ENCODE measurements around the gene TBK1. TPM values are rescaled to one million over a fixed set of nuclear protein-coding genes. Genes with fewer than 3 reads are reported as not detected.

Gene TBK1
- total RNA-seq, 2 experiments from 2014 or later = 22.7 to 29.5 TPM

DNA sequence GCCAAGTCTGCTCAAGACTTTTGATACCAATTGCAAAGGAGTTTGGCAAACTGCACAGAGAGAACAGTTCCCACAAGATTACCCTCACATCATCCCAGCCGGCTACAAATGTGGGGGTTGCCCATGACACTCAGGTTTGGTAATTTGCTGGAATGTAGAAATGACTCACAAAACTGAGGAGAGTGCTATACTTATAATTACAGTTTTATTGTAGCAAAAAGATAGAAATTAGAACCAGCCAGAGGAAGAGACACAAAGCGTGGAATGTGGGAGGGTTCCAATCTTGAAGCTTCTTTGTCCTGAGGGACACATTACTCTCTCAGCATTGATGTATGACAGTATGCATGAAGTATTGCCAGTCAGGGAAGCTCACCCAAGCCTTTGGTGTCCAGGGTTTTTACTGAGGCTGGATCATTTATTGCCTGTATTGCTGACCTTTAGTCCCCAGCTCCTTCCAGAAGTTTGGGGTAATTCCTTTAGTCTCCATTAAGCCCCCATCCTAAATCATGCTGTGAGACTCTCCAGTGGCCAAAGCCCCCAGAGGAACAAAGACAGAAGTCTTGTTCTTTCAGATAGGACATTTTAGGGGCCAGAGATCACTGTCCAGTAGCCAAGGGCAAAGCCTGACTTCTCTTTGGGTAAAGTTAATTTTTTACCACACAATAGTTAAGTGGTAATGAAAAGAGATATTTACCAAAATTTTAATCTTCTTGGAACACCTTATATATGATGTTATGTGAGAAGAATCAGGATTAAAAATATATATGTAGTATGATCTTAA, 9.9 kb downstream of the TBK1 start:
- Histone ChIP-seq H4K20me1 (ENCODE audit: insufficient read depth, low read length) (peaks cover 12% of the 10 kb centered on the region; the same call in 1 of the 2 replicates), H3K4me3 (ENCODE audit: low read depth, low read length, poor library complexity, severe bottlenecking) (no peak overlapping the region), H2AFZ (ENCODE audit: low read length) (no peak overlapping the region), H3K9me2 (ENCODE audit: insufficient read depth, low read length) (no peaks in the 10 kb centered on the region), H3K27ac (ENCODE audit: low read depth, low read length, poor library complexity, severe bottlenecking) (no peak overlapping the region), H3K36me3 (ENCODE audit: insufficient read depth, low read length) (peaks cover 96% of the 10 kb centered on the region), H3K4me2 (ENCODE audit: low read length) (no peak overlapping the region), H3K9me3 (ENCODE audit: low read length) (no peaks in the 10 kb centered on the region), H3K4me1 (ENCODE audit: insufficient read depth, low read length, poor library complexity, severe bottlenecking) (peaks cover 11% of the 10 kb centered on the region), H3K79me2 (ENCODE audit: insufficient read depth, low read depth, low read length) (peaks cover 50% of the 10 kb centered on the region)
- ChIA-PET POLR2A (no interaction called here), CTCF (ENCODE audit: unreplicated experiment) (no interaction called here)
- BruUV-seq (replicated peaks) = no TSS peak
- intact Hi-C loops (cut with micrococcal nuclease; ENCODE audit: unreplicated experiment) = no loop called here
- DNase-seq (ENCODE audit: low spot score) = no peak
- TF ChIP-seq, protein P1, sequence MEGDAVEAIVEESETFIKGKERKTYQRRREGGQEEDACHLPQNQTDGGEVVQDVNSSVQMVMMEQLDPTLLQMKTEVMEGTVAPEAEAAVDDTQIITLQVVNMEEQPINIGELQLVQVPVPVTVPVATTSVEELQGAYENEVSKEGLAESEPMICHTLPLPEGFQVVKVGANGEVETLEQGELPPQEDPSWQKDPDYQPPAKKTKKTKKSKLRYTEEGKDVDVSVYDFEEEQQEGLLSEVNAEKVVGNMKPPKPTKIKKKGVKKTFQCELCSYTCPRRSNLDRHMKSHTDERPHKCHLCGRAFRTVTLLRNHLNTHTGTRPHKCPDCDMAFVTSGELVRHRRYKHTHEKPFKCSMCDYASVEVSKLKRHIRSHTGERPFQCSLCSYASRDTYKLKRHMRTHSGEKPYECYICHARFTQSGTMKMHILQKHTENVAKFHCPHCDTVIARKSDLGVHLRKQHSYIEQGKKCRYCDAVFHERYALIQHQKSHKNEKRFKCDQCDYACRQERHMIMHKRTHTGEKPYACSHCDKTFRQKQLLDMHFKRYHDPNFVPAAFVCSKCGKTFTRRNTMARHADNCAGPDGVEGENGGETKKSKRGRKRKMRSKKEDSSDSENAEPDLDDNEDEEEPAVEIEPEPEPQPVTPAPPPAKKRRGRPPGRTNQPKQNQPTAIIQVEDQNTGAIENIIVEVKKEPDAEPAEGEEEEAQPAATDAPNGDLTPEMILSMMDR (conservative IDR thresholded peaks at IDR 0.05; ENCODE audit: low read length) = no peak
- TF ChIP-seq EZH2phosphoT487 (IDR thresholded peaks at IDR 0.05; ENCODE audit: borderline replicate concordance, low read depth, low read length) = no peak

DNA sequence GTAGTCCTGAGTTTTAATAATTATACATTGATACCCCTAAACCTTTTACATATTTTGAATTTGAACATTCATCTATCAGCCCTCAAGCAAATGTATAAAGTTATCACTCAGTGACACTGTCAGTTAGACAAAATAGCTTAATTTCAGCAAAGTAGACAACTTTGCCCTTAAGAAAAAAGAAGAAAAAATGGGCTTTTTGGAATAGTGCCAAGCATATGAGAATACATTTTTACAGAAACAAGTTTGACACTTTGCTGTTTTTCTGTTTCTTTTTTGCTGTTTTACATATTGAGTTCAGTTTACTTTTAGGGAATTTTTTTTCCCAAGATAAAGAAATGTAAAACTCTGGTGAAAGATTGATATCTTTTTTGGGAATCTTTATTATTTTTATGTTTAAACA, 14.3 kb downstream of the TBK1 start:
- no peak for DNase-seq (ENCODE audit: low spot score)
- Histone ChIP-seq H3K9me2 (ENCODE audit: insufficient read depth, low read length) (no peaks in the 10 kb centered on the region), H3K27ac (ENCODE audit: low read depth, low read length, poor library complexity, severe bottlenecking) (no peak overlapping the region), H3K36me3 (ENCODE audit: insufficient read depth, low read length) (peaks cover 97% of the 10 kb centered on the region), H3K4me1 (ENCODE audit: insufficient read depth, low read length, poor library complexity, severe bottlenecking) (no peaks in the 10 kb centered on the region), H2AFZ (ENCODE audit: low read length) (no peak overlapping the region), H3K79me2 (ENCODE audit: insufficient read depth, low read depth, low read length) (peaks cover 9% of the 10 kb centered on the region; the same call in 1 of the 2 replicates), H4K20me1 (ENCODE audit: insufficient read depth, low read length) (0 out of 2 replicates have a peak, but pooled peaks cover 3% of the 10 kb centered on the region), H3K4me3 (ENCODE audit: low read depth, low read length, poor library complexity, severe bottlenecking) (no peak overlapping the region), H3K9me3 (ENCODE audit: low read length) (no peaks in the 10 kb centered on the region), H3K4me2 (ENCODE audit: low read length) (no peak overlapping the region)
- TF ChIP-seq, protein P1 (conservative IDR thresholded peaks at IDR 0.05; ENCODE audit: low read length) = no peak
- no peak for TF ChIP-seq EZH2phosphoT487 (IDR thresholded peaks at IDR 0.05; ENCODE audit: borderline replicate concordance, low read depth, low read length)
- BruUV-seq (replicated peaks) = no TSS peak
- ChIA-PET POLR2A (no interaction called here), CTCF (ENCODE audit: unreplicated experiment) (no interaction called here)
- intact Hi-C loops (cut with micrococcal nuclease; ENCODE audit: unreplicated experiment) = no loop called here

DNA sequence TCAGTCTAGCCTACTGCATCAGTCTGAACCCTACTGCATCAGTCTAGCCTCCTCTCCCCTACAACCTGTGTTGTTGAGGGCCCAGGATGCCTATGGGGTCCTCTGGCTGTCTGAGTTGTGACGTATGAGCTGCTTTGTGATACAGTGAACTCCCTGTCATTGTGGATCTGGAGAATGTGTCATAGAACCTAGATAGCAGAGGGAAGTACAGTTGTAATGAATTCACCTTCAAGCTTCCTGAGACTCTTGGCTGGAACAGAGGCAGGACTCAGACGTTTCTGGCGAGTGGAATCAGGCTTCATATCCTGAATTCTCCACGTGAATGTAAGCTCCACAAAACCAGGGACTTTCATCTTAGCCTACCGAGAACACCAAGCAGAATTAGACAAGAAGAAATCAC, 17.0 kb downstream of the TBK1 start:
- Histone ChIP-seq H3K36me3 (ENCODE audit: insufficient read depth, low read length) (peaks cover 95% of the 10 kb centered on the region), H3K9me2 (ENCODE audit: insufficient read depth, low read length) (no peaks in the 10 kb centered on the region), H3K27ac (ENCODE audit: low read depth, low read length, poor library complexity, severe bottlenecking) (no peak overlapping the region), H2AFZ (ENCODE audit: low read length) (no peak overlapping the region), H4K20me1 (ENCODE audit: insufficient read depth, low read length) (0 out of 2 replicates have a peak, but pooled peaks cover 3% of the 10 kb centered on the region), H3K79me2 (ENCODE audit: insufficient read depth, low read depth, low read length) (peaks cover 5% of the 10 kb centered on the region; the same call in 1 of the 2 replicates), H3K4me2 (ENCODE audit: low read length) (no peak overlapping the region), H3K9me3 (ENCODE audit: low read length) (no peaks in the 10 kb centered on the region), H3K4me3 (ENCODE audit: low read depth, low read length, poor library complexity, severe bottlenecking) (no peak overlapping the region), H3K4me1 (ENCODE audit: insufficient read depth, low read length, poor library complexity, severe bottlenecking) (no peaks in the 10 kb centered on the region)
- TF ChIP-seq, protein P1 (conservative IDR thresholded peaks at IDR 0.05; ENCODE audit: low read length) = no peak
- no peak for TF ChIP-seq EZH2phosphoT487 (IDR thresholded peaks at IDR 0.05; ENCODE audit: borderline replicate concordance, low read depth, low read length)
- ChIA-PET CTCF (ENCODE audit: unreplicated experiment) (no interaction called here), POLR2A (interaction anchor here (0.9 to 2.0 kb wide), 3 partner anchors 13 to 18 kb away, joined by 3 to 8 read pairs (median 4); no protein-coding TSS in a partner anchor)
- no TSS peak for BruUV-seq (replicated peaks)
- intact Hi-C loops (cut with micrococcal nuclease; ENCODE audit: unreplicated experiment) = no loop called here
- DNase-seq (ENCODE audit: low spot score) = no peak

All from OCI-LY7 (cell line).